ENCODE measurements around the gene UGT1A7.

UGT1A7 gene

DNA sequence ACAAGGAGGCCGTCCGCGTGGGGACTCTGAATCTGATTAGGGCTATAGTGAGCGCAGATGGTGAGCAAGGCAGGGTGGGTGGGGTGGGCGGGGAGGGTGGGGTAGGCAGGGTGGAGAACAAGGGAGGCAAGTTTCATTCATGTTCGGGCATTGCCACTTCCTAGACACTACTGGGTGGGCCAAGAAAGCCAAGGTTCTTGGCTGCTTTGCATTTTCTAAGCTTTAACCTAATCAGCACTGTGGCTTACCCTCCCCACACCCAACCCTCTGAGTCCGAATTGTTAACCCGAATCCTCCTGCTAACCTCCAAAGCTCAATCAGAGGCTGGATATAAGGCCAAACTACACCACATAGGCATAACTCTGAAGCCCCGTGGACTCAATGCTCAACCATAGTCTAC lies 114.6 kb downstream of the UGT1A7 start:
- H3K27ac ChIP-seq (ENCODE audit: low read length) = no peak overlapping the region
- H3K4me2 ChIP-seq (ENCODE audit: insufficient read depth, low read length) = no peak overlapping the region
- ATAC-seq (ENCODE audit: insufficient read depth, low read depth) (no peak), DNase-seq (no peak)
- no peaks in the 10 kb centered on the region for H3K4me1 ChIP-seq (ENCODE audit: insufficient read depth, low read length)
- H4K20me1 ChIP-seq (ENCODE audit: insufficient read depth, low read length) = no peaks in the 10 kb centered on the region
- no peaks in the 10 kb centered on the region for H3K9me3 ChIP-seq (ENCODE audit: insufficient read depth, low read length, severe bottlenecking)
- H3K27me3 ChIP-seq (ENCODE audit: insufficient read depth, low read length, poor library complexity) = no peaks in the 10 kb centered on the region
- TF ChIP-seq, protein P1, sequence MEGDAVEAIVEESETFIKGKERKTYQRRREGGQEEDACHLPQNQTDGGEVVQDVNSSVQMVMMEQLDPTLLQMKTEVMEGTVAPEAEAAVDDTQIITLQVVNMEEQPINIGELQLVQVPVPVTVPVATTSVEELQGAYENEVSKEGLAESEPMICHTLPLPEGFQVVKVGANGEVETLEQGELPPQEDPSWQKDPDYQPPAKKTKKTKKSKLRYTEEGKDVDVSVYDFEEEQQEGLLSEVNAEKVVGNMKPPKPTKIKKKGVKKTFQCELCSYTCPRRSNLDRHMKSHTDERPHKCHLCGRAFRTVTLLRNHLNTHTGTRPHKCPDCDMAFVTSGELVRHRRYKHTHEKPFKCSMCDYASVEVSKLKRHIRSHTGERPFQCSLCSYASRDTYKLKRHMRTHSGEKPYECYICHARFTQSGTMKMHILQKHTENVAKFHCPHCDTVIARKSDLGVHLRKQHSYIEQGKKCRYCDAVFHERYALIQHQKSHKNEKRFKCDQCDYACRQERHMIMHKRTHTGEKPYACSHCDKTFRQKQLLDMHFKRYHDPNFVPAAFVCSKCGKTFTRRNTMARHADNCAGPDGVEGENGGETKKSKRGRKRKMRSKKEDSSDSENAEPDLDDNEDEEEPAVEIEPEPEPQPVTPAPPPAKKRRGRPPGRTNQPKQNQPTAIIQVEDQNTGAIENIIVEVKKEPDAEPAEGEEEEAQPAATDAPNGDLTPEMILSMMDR (IDR thresholded peaks at IDR 0.05; ENCODE audit: borderline replicate concordance, extremely low read depth, low read length, poor library complexity, severe bottlenecking) = no peak
- no peak for TF ChIP-seq EZH2 (IDR thresholded peaks at IDR 0.05; ENCODE audit: borderline replicate concordance, low read depth, low read length, severe bottlenecking)
- H3K4me3 ChIP-seq (ENCODE audit: low read depth in 1 of 2, low read length in 2 of 2) = no peak overlapping the region
- H3K36me3 ChIP-seq (ENCODE audit: insufficient read depth, low read length) = no peaks in the 10 kb centered on the region
- H2AFZ ChIP-seq (ENCODE audit: low read depth, low read length) = no peak overlapping the region
- no peak overlapping the region for H3K9ac ChIP-seq (ENCODE audit: low read depth, low read length)
- H3K79me2 ChIP-seq (ENCODE audit: insufficient read depth, low read length) = no peaks in the 10 kb centered on the region

DNA sequence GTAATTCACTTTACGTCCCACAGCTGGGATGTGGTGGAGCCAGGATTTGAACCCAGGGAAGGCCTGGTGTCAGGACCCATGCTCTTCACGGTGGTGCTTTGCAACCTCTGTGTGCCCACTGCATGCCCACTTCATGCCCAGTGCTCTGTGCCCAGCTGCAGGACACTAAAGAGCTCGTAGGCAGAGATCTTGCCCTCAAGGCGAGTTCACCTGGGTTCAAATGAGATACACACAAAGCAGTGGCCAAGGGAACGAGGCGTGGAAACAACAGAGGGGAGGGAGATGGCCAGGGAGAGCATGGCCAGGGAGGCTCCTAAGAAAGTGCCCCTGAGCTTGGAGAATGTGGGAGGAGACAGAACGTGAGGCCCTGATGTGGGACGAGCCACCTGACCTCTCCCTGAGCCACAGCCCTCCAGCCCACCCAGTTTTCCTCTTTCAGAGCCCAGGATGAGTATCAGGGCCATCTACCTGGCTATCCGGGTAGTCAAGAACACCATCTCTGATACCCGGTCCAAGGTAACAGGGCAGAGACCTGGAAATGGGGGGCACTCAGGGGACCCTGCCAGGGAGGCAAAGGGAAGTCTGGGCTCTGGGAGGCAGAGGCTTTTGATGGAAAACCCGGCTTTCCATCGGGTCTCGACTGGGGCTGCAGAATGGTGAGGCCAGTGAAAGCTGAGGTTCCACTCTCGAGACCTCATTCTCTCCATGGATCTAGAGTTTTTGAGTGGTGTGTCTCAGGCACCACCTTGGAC lies 116.8 kb downstream of the UGT1A7 start:
- Histone ChIP-seq H3K27me3 (ENCODE audit: insufficient read depth, low read length, poor library complexity) (no peaks in the 10 kb centered on the region), H3K4me1 (ENCODE audit: insufficient read depth, low read length) (no peaks in the 10 kb centered on the region), H3K27ac (ENCODE audit: low read length) (no peak overlapping the region), H3K36me3 (ENCODE audit: insufficient read depth, low read length) (no peaks in the 10 kb centered on the region), H3K4me2 (ENCODE audit: insufficient read depth, low read length) (no peak overlapping the region), H3K9ac (ENCODE audit: low read depth, low read length) (no peak overlapping the region), H3K9me3 (ENCODE audit: insufficient read depth, low read length, severe bottlenecking) (no peaks in the 10 kb centered on the region), H3K79me2 (ENCODE audit: insufficient read depth, low read length) (no peaks in the 10 kb centered on the region), H4K20me1 (ENCODE audit: insufficient read depth, low read length) (no peaks in the 10 kb centered on the region), H3K4me3 (ENCODE audit: low read depth in 1 of 2, low read length in 2 of 2) (no peak overlapping the region), H2AFZ (ENCODE audit: low read depth, low read length) (no peak overlapping the region)
- ATAC-seq (ENCODE audit: insufficient read depth, low read depth) (no peak), DNase-seq (no peak)
- TF ChIP-seq EZH2 (IDR thresholded peaks at IDR 0.05; ENCODE audit: borderline replicate concordance, low read depth, low read length, severe bottlenecking) = no peak
- TF ChIP-seq, protein P1 (IDR thresholded peaks at IDR 0.05; ENCODE audit: borderline replicate concordance, extremely low read depth, low read length, poor library complexity, severe bottlenecking) = no peak

DNA sequence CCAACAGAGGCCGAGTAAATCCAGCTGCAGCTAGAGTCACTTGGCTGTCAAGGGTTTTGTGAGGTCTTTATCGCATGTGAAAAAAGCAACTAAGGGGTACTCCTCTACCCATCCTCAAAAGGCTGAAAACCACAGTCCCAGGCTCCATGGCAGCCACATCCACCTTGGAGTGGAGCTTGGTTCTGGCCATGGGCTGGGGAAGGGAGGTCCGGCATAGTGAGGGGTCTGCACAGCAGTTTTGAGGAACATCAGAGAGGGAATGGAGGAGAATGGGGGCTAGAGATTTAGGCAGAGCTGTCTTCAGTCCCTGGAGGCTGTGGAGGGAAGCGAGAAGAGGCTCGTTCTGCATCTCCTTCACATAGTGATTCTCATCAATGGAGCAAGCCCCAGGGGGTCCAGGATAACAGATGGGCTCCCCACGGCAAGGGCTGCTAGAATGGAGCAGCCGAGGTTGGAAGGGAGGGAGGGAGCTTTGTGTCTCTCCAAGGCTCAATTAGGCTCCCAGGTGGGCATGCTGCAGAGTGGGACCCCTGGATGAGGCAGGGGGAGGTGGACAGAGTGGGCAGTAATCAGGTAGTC lies 117.5 kb downstream of the UGT1A7 start:
- DNase-seq = no peak
- Histone ChIP-seq H3K4me1 (ENCODE audit: insufficient read depth, low read length) (no peaks in the 10 kb centered on the region), H3K4me3 (ENCODE audit: low read depth in 1 of 2, low read length in 2 of 2) (no peak overlapping the region), H2AFZ (ENCODE audit: low read depth, low read length) (no peak overlapping the region), H3K9ac (ENCODE audit: low read depth, low read length) (no peak overlapping the region), H3K27me3 (ENCODE audit: insufficient read depth, low read length, poor library complexity) (no peaks in the 10 kb centered on the region), H4K20me1 (ENCODE audit: insufficient read depth, low read length) (no peaks in the 10 kb centered on the region), H3K9me3 (ENCODE audit: insufficient read depth, low read length, severe bottlenecking) (no peaks in the 10 kb centered on the region), H3K27ac (ENCODE audit: low read length) (no peak overlapping the region), H3K36me3 (ENCODE audit: insufficient read depth, low read length) (no peaks in the 10 kb centered on the region), H3K79me2 (ENCODE audit: insufficient read depth, low read length) (no peaks in the 10 kb centered on the region), H3K4me2 (ENCODE audit: insufficient read depth, low read length) (no peak overlapping the region)
- ATAC-seq (ENCODE audit: insufficient read depth, low read depth) = no peak
- TF ChIP-seq EZH2 (IDR thresholded peaks at IDR 0.05; ENCODE audit: borderline replicate concordance, low read depth, low read length, severe bottlenecking) = no peak
- TF ChIP-seq, protein P1 (IDR thresholded peaks at IDR 0.05; ENCODE audit: borderline replicate concordance, extremely low read depth, low read length, poor library complexity, severe bottlenecking) = no peak

Data from DND-41 (cell line).